SK-N-MC (cell line): Measurements from ENCODE around the gene PIK3CD.

Source experiments
- EZH2 ChIP-seq: fragments of 200-600 bp; sonication (generic); IDR thresholded peaks from one replicate; pipeline ENCODE4 v1.6.1; 2017; ENCODE audit warnings: antibody characterized with exemption
- FOXP2 ChIP-seq: optimal IDR thresholded peaks from 2 replicates; pipeline ENCODE3; 2011; ENCODE audit warnings: mild to moderate bottlenecking, moderate library complexity; ENCODE audit not compliant: insufficient read depth; ENCODE audit errors: extremely low read length, control extremely low read depth
- POLR2AphosphoS5 ChIP-seq: IDR thresholded peaks from 2 replicates; pipeline ENCODE4 v1.6.1; 2012; ENCODE audit warnings: mild to moderate bottlenecking, low read depth, low read length, borderline replicate concordance

DNA sequence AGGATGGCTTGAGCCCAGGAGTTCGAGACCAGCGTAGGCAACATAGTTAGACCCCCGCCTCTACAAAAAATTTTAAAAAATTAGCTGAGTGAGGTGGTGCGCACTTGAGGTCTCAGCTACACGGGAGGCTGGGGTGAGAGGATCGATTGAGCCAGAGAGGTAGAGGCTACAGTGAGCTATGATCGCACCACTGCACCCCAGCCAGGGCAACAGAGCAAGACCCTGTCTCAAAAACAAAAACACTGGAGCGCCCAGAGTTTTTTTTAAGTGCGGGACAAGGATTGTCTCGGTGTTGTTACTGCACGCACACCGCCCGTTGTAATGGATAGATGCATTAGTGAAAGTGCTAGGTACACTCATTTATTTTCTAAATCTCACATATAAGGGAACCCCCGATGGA is 37.1 kb downstream of the PIK3CD start:
- TF ChIP-seq POLR2AphosphoS5 (no peak), EZH2 (no peak), FOXP2 (no peak)
